ENCODE results near the gene MAPK7. TPM values are rescaled to one million over a fixed set of nuclear protein-coding genes. Genes with fewer than 3 reads are reported as not detected.

Gene MAPK7
- total RNA-seq, 1 donor from 2014 or later, result 5.2 TPM

GRCh38 chr17:19377602-19378415, 489 bp upstream of the MAPK7 start:
- peak; percentile 99 for DNase-seq (ENCODE audit: low read depth)

GRCh38 chr17:19379361-19380065, 1.2 kb downstream of the MAPK7 start:
- no peak for DNase-seq (ENCODE audit: low read depth)

GRCh38 chr17:19380481-19381301, 2.4 kb downstream of the MAPK7 start:
- no peak for DNase-seq (ENCODE audit: low read depth)

GRCh38 chr17:19381361-19381740, 3.1 kb downstream of the MAPK7 start:
- no peak for DNase-seq (ENCODE audit: low read depth)

- no peak for DNase-seq (ENCODE audit: low read depth)
Measured at GRCh38 chr17:19381741-19382444, 3.6 kb downstream of the MAPK7 start.

- DNase-seq (ENCODE audit: low read depth), result no peak
Measured at GRCh38 chr17:19382531-19383444, 4.5 kb downstream of the MAPK7 start.

GRCh38 chr17:19383681-19384470, 5.6 kb downstream of the MAPK7 start:
- peak; percentile 62 for DNase-seq (ENCODE audit: low read depth)

GRCh38 chr17:19384723-19385391, 6.6 kb downstream of the MAPK7 start:
- DNase-seq (ENCODE audit: low read depth), result peak; percentile 89

- DNase-seq (ENCODE audit: low read depth), result no peak
Measured at GRCh38 chr17:19385521-19385983, 7.3 kb downstream of the MAPK7 start.

GRCh38 chr17:19386051-19386929, 8.0 kb downstream of the MAPK7 start:
- DNase-seq (ENCODE audit: low read depth), result no peak

GRCh38 chr17:19386974-19387920, 8.9 kb downstream of the MAPK7 start, which contains the start of gene MFAP4:
Gene MFAP4, minus strand, starts transcription at chr17:19387190. Its CDS starts 35 bp downstream, at chr17:19387155.
- peak; percentile 34 for DNase-seq (ENCODE audit: low read depth)

GRCh38 chr17:19387921-19388521, 9.7 kb downstream of the MAPK7 start:
- DNase-seq (ENCODE audit: low read depth), result no peak

- no peak for DNase-seq (ENCODE audit: low read depth)
Measured at GRCh38 chr17:19388791-19389785, 10.8 kb downstream of the MAPK7 start.

GRCh38 chr17:19390951-19391350, 12.7 kb downstream of the MAPK7 start:
- DNase-seq (ENCODE audit: low read depth), result no peak

- DNase-seq (ENCODE audit: low read depth), result no peak
Measured at GRCh38 chr17:19391432-19391831, 13.1 kb downstream of the MAPK7 start.

Data from myocyte (in vitro differentiated cells).